GM12864 (cell line): ENCODE data around the gene MAF.

Source experiments
- DNase-seq: peaks from one replicate; pipeline ENCODE4 v3.0.0-alpha.2; 2011; ENCODE audit warnings: low read depth
- H3K4me3 ChIP-seq: 2 replicates; pipeline ENCODE4 v1.5.1; 2011; ENCODE audit warnings: mild to moderate bottlenecking, low read depth, low read length, control low read depth
- TF ChIP-seq, protein P1 (sequence below): IDR thresholded peaks from 2 replicates; pipeline ENCODE4 v1.5.1; 2011; ENCODE audit warnings: low read depth, mild to moderate bottlenecking, moderate library complexity, low read length, control low read depth, inconsistent platforms; ENCODE audit errors: missing control alignments

The MAF gene

DNA sequence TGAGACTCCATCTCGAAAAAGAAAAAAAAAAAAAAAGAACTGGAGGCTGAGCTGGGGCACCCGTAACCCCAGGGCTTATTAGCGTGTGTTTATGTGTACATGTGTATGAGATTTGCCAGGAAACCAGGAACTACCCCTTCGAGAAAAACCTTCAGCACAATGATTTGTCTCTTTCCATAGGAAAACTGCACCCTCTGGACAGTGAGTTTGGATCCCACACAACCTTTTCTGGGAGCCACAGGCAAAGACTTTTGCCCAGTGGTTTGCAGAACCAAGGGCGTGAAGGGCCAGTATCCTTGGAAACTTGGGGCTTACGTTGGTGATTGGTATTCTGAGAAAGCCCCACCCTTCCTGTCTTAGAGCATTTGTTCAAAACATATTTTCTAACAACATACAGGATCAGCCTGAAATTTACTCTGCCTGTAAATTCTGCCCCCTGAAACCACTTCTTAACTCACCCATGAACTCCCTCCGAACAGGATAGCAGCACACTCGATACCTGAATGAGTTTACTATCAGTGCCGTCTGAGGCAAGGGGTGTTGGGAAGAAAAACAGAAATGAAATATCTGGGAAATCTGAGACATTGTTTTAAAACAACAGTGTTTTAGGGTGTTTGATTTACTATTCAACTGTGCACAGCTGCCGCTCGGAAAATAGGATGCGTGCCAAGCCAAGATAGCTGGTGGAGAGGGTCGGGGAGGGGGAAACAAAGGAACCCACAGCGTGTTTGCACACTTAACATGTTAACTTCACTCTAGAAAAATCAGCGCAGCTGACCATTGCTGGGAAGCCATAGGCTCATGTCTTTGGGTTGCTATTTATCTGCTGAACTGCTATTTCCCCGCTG, 40.2 kb upstream of the MAF start:
- TF ChIP-seq, protein P1, sequence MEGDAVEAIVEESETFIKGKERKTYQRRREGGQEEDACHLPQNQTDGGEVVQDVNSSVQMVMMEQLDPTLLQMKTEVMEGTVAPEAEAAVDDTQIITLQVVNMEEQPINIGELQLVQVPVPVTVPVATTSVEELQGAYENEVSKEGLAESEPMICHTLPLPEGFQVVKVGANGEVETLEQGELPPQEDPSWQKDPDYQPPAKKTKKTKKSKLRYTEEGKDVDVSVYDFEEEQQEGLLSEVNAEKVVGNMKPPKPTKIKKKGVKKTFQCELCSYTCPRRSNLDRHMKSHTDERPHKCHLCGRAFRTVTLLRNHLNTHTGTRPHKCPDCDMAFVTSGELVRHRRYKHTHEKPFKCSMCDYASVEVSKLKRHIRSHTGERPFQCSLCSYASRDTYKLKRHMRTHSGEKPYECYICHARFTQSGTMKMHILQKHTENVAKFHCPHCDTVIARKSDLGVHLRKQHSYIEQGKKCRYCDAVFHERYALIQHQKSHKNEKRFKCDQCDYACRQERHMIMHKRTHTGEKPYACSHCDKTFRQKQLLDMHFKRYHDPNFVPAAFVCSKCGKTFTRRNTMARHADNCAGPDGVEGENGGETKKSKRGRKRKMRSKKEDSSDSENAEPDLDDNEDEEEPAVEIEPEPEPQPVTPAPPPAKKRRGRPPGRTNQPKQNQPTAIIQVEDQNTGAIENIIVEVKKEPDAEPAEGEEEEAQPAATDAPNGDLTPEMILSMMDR: no peak

DNA sequence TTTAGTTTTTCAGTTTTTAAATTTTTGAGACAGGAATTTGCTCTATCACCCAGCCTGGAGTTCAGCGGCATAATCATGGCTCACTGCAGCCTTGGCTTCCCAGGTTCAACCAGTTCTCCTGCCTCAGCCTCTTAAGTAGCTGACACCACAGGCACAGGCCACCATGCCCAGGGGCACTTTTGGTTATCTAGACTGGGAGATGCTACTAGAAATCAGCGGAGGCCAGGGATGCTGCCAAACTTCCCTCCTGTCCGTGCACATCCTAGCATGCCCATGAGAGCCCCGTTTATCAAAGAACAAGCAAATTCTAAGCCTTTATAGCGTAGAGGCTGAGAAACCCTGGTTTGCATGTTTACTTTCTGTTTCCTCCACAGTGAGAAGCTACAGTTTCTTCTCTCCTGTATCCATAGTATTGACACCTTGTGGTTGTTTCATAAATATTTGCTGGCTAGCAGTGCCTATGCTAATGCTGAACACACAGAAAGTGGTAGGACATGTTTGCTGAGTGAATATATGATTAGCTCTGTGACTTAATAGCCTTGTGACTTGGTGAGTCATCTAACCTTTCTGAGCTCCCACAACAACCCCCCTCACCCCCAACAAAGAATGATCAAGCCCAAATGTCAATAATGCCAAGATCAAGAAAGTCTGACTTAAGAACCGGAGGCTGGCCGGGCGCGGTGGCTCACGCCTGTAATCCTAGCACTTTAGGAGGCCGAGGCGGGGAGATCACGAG, 39.2 kb upstream of the MAF start:
- TF ChIP-seq, protein P1: no peak
- no peak overlapping the region for H3K4me3 ChIP-seq
- no peak for DNase-seq

More for the DNA sequence above, 40.2 kb upstream of the MAF start:
- no peak overlapping the region for H3K4me3 ChIP-seq
- no peak for DNase-seq

DNA sequence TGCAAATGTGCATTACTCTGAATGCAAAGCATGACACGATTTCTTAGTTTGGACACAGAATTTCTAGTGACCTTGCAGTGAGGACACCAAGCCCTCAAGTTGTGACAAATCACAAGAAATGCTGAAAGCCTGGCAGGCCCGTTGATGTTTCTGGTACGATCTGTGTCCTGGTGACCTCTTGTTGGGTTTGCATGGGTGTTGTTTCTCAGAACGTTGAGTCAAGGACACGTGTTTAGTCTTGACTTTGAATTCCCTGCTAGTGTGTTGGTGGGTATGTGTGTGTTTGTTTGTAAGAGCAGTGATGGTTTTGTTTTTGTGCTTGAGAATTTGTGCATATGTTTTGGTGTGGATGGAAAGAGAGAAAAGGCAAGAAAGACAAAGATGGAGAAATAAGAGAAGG, 37.8 kb upstream of the MAF start:
- no peak overlapping the region for H3K4me3 ChIP-seq
- DNase-seq: no peak
- TF ChIP-seq, protein P1: no peak

DNA sequence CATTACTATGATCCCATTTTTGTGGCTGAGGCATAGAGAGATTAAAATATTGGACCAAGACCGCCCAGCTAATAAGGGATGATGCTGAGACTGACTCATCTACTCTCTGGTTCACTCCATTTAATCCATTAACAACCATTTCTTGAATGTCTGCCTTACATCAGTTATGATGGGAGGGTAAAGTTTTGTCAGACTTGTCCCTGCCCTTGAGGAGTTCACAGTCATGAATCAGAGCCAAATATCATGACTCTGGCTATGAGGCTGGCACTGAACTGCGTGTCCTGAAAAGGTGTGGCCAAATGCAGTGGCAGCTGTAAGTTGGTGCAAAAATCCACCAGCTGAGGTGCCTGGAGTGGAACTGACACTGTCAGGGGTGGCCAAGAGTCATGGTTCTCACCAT, 35.0 kb upstream of the MAF start:
- TF ChIP-seq, protein P1: no peak
- no peak for DNase-seq
- H3K4me3 ChIP-seq: no peak overlapping the region

DNA sequence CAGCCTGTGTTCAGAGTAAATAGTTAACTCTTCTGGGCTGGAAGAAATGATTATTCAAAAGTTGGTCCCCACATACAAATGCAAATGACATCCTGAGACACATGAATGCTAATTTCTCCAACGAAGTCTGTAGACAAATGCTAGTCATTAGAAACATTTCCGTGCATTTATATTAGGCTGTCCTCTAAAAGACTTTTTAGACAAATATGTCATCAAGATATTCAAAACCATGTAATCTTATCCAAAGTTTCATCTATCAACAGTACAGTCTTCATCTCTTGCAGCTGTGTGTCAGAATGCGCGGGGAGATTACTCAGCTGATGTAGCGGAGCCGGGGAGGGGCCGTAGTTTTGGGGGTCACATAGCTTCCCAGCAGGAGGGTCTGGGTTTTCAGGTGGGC, 33.8 kb upstream of the MAF start:
- DNase-seq: no peak
- H3K4me3 ChIP-seq: no peak overlapping the region
- TF ChIP-seq, protein P1: no peak

DNA sequence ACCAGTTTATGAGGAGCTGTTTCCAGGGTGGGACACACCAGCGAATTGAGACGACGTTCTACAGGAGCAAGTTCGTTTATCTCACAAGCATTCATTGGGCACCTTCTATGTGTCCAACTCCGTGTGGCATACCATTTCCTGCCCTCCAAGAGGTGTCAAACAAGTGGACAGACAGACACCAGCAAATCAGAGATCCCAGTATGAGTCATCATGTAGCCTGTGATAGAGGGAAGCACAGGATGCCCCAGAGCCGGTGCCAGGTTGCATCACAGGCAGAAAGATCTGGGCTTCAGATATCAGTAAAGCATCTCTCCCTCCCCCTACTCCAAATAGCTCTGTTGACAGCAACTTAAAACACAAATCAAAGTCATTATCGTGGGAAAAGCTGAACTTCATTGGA, 31.8 kb upstream of the MAF start:
- H3K4me3 ChIP-seq: no peak overlapping the region
- no peak for DNase-seq
- TF ChIP-seq, protein P1: no peak
